Measurements from ENCODE around the gene GTPBP3. TPM values are rescaled to one million over a fixed set of nuclear protein-coding genes. Genes with fewer than 3 reads are reported as not detected.
A peak's percentile ranks its signal among the peaks of the same experiment; 100 is the strongest.

The GTPBP3 gene
- total RNA-seq, 1 experiment from 2014 or later, result 42.5 TPM

GRCh38 chr19:17309198-17309964, 28.0 kb upstream of the GTPBP3 start, which contains the start of gene DDA1:
DDA1 (plus strand) TSS chr19:17309563; CDS start chr19:17309655, 92 bp downstream.
- DNase-seq (ENCODE audit: low read depth), result peak; percentile 100

- no peak for DNase-seq (ENCODE audit: low read depth)
These were observed 27.3 kb upstream of the GTPBP3 start for GRCh38 chr19:17309965-17310461.

DNA sequence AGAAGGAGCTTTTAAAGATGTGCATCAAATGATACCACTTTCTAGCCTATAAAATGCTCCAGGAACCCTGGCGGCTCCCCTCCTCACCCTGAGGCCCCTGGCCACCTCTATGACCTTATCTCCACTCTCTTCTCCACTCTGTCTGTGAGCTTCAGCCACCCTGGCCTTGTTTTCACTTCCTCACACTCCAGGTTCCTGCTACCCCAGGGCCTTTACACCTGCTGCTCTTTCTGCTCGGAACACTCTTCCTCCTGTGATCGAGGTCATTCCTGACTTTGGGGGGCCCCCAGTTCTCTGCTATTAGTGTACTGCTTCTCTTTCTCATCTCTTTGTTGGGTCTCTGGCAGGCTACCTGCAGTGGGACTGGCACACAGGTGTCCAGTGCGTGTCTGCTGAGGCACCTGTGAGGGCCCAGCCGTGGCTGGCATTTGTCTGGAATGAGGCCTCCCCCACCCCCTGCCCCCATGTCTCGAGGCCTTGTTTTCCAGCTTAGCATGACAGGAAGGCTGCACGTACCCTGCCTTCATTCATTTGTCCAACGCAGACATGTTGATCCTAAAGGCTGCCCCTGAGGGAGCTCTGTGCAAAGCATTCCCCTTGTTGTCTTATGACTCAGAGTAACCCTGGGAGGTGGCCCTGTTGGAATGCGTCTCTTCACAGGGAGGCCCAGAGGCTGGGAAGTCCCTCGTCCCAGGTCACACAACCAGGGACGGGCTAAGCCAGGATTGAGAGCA, 25.7 kb upstream of the GTPBP3 start:
- peak; percentile 91 for DNase-seq (ENCODE audit: low read depth)

DNA sequence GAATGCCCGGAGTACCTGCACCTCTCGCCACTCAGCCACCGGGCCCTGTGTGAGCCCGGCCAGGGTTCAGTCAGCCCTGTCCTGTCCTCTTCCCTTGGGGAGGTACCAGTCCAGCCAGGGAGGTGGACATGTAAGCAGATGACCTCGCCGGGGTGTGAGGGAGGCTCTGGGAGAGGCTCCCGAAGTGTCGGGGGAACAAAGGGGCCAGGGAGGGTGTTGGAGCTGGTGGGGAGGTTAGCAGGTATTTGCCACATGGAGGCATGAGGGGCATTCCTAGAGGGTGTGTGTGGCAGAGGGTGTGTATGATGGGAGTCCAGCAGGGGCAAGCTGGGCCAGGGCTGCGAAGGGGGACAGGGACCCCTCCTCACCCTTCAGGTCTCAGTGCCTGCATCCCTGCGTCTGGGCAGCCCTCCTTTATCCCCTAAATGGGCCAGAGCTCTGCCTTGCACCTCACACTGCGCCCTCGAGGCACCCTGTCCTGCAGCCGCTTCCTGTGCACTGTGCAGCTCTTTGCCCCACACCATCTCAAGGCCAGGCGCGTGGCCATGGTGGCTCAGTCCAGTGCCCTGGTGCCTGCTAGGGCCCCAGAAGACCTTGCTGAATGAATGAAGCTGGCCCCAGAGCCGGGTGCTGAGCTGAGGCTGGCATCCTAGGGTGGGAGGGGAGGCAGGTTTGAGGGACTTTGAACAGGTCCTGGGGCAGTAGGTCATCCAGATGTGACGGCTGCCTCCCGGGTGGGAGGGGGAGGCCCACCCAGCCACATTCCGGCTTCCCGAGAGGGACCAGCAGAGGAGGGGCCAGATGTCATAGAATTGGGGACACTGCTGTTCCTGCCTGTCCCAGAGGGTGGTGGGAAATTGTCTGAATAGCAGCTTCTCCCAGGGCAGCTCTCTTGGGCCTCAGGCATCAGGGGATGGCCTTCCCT, 24.9 kb upstream of the GTPBP3 start:
- no peak for DNase-seq (ENCODE audit: low read depth)

- DNase-seq (ENCODE audit: low read depth), result no peak
These were observed 23.3 kb upstream of the GTPBP3 start for GRCh38 chr19:17314007-17314593.

DNA sequence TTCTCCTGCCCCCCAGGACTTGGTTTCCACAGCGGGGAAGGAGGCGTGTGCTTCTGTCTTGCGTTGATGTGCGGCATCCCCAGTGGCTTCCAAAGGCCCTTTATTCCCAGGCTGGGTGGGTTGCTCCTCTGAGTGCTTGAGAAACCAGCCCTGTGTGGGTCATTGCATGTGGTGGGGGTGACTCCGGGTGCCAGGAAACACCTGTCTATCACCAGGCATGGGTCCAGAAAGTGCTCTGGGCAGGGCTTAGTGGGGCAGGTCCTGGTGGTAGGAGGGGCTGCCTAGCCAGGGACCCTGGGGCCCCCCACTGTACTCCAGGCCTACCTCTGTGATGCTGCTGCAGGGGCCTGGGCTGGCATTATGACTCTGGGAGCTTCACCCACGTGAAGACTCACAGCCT, 18.4 kb upstream of the GTPBP3 start:
- no peak for DNase-seq (ENCODE audit: low read depth)

DNA sequence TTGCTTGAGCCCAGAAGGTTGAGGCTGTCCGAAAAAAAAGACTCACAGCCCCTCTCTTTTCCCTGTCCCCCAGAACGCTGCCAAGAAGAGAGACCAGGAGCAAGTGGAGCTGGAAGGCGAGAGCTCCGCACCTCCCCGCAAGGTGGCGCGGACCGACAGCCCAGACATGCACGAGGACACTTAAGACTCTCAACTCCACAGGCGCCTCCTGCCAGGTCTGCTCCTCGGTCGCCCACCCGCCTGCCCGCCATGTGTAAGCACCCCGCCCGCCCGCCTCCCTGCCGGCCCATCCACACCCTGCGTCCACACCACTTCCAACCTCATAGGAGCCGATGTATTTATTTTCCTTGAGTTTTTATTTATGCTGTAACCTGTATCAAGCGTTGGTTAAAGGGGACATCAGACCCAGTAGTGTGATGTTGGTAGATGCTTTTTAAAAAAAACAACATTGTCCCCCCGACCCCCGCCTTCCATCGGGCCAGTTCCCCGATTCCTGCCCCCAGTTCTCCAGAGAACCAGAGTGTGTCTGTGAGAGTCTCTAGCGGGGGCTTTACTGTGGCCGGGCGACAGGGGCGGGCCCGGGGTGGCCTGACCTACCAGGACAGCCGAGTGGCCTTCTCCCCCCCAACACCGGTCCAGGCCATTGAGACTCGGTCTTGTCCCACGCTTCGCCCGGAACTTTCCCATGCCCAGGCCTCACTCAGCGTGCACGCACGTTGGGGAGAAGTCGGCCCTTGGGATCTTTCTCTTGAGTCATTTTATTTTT, 17.7 kb upstream of the GTPBP3 start:
- no peak for DNase-seq (ENCODE audit: low read depth)

DNA sequence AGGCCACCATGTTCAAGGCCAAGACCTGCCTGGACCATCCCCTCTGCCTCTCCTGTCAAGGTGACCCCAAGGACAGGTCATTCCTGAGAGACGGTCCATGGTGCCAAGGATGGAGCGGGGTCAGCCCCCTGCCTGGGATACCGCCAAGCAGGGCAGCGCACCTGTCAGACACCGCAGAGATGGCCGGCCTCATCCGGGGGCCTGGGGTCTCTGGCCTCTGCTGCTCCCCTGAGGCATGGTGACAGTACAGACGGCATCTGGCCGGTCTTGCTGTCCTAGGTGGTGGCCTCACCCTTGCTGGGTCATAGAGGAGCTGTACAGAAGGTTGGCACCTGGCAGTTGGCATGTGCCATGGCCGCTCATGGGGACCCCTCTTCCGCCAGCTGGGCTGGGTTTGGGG, 16.9 kb upstream of the GTPBP3 start:
- no peak for DNase-seq (ENCODE audit: low read depth)

GRCh38 chr19:17321655-17322489, 15.5 kb upstream of the GTPBP3 start:
- DNase-seq (ENCODE audit: low read depth), result no peak

- DNase-seq (ENCODE audit: low read depth), result no peak
These were observed 14.5 kb upstream of the GTPBP3 start for GRCh38 chr19:17322854-17323253.

- no peak for DNase-seq (ENCODE audit: low read depth)
These were observed 13.9 kb upstream of the GTPBP3 start for GRCh38 chr19:17323300-17323963.

- DNase-seq (ENCODE audit: low read depth), result no peak
These were observed 13.4 kb upstream of the GTPBP3 start for GRCh38 chr19:17323964-17324332.

DNA sequence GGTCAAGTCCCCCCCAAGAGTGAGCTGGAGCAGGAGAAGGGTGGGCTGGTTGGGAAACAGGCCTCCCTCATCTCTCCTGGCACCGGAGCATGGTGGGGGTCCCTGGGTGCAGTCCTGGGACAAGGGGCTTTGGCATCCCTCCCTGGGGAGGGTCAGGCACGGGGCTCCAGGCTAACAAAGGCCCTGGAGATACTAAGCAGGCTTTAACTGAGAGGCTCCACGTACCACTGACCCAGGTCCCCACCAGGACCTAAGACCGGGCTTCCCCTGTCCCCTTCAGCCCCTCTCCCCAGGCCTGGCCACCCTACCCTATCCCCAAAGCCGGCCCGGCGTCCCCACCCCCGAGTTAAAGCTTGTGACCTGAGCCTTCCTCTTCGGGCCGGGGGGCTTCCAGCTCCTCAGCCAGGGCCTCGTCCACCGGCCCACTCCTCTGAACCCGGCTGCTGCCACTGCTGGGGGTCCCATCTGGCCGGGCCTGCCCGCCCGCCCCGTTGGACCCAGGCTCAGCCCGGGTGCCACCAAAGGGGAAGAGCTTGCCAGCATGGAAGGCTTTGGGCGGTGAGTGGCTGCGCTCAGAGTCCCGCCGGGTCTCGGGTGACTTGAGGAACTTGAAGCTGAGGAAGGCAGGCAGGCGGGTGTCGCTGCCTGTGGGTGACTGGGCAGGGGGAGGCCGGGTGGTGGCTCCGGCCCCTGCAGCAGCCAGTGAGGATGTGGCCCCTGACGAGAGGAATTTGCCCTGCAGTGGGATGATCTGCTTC, 12.8 kb upstream of the GTPBP3 start:
- no peak for DNase-seq (ENCODE audit: low read depth)

DNA sequence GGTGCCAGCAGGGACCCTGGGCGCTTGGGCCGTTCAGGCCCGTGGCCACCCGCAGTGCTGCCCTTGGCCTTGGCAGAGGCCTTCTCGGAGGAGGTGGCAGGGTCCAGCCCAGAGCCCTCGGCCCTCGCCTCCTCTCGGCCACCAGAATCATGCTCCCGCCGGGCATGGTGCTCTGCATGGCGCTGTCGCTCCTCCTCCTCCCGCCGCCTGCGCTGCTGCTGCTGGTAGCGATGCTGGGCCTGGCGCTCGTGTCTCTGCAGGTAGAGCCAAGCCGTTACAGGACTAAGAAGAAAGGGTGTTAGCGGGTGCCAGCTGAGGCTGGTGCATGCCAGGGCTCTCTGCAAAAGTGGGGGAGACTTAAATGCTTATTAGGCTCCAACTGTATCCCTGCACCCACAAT, 12.2 kb upstream of the GTPBP3 start:
- no peak for DNase-seq (ENCODE audit: low read depth)

GRCh38 chr19:17325881-17326594, 11.3 kb upstream of the GTPBP3 start:
- DNase-seq (ENCODE audit: low read depth), result no peak

- no peak for DNase-seq (ENCODE audit: low read depth)
These were observed 10.8 kb upstream of the GTPBP3 start for GRCh38 chr19:17326595-17326966.

GRCh38 chr19:17327068-17327653, 10.2 kb upstream of the GTPBP3 start:
- DNase-seq (ENCODE audit: low read depth), result no peak

All from Daoy (cell line).